ENCODE data around the gene LNX1.
"Not testable (repeated sequence)": the region's sequence is repeated elsewhere in the genome, so short reads cannot be mapped to it uniquely, and the experiment has no call there.

LNX1 gene

GRCh38 chr4:53490161-53490956 lies 100.9 kb downstream of the LNX1 start:
- no peak for DNase-seq

- DNase-seq, result no peak
Measured at GRCh38 chr4:53489279-53489889, 101.9 kb downstream of the LNX1 start.

GRCh38 chr4:53487766-53488165 lies 103.5 kb downstream of the LNX1 start:
- no peak for DNase-seq

- DNase-seq, result no peak
Measured at GRCh38 chr4:53485658-53486040, 105.6 kb downstream of the LNX1 start.

GRCh38 chr4:53484911-53485657 lies 106.2 kb downstream of the LNX1 start:
- DNase-seq, result no peak

- no peak for DNase-seq
Measured at GRCh38 chr4:53483250-53483649, 108.0 kb downstream of the LNX1 start.

GRCh38 chr4:53481586-53481985 lies 109.7 kb downstream of the LNX1 start:
- no peak for DNase-seq

GRCh38 chr4:53480909-53481308 lies 110.4 kb downstream of the LNX1 start:
- no peak for DNase-seq

- DNase-seq, result no peak
Measured at GRCh38 chr4:53479736-53480525, 111.4 kb downstream of the LNX1 start.

GRCh38 chr4:53478671-53479456 lies 112.4 kb downstream of the LNX1 start:
- DNase-seq, result no peak

- DNase-seq, result no peak
Measured at GRCh38 chr4:53477636-53478035, 113.7 kb downstream of the LNX1 start.

GRCh38 chr4:53477038-53477565 lies 114.2 kb downstream of the LNX1 start:
- DNase-seq, result no peak

- DNase-seq, result no peak
Measured at GRCh38 chr4:53476232-53477037, 114.9 kb downstream of the LNX1 start.

- DNase-seq, result not testable (repeated sequence)
Measured at GRCh38 chr4:53466576-53466975, 124.7 kb downstream of the LNX1 start.

GRCh38 chr4:53465891-53466290 lies 125.4 kb downstream of the LNX1 start:
- DNase-seq, result no peak

- DNase-seq, result no peak
Measured at GRCh38 chr4:53465281-53465680, 126.0 kb downstream of the LNX1 start.

- no peak for DNase-seq
Measured at GRCh38 chr4:53463340-53463739, 127.9 kb downstream of the LNX1 start.

- DNase-seq, result no peak
Measured at GRCh38 chr4:53461244-53461643, 130.0 kb downstream of the LNX1 start.

- DNase-seq, result no peak
Measured at GRCh38 chr4:53459548-53459947, 131.7 kb downstream of the LNX1 start.

GRCh38 chr4:53456178-53456577 lies 135.1 kb downstream of the LNX1 start:
- DNase-seq, result no peak

- DNase-seq, result no peak
Measured at GRCh38 chr4:53455766-53456165, 135.5 kb downstream of the LNX1 start.

Measured in Kasumi-1 (cell line).